OCI-LY7 (cell line): ENCODE measurements around the gene RAB31. TPM values are rescaled to one million over a fixed set of nuclear protein-coding genes. Genes with fewer than 3 reads are reported as not detected.

Experiments used
- BruUV-seq: library from RNA; stranded (reverse); fragments of 400-500 nt; replicated peaks from 2 replicates; lab custom pipeline; 2021; lab: Mats Ljungman, UMichigan
- CTCF ChIA-PET: fragments of 300-600 bp; sonication (Branson Sonifier 250); formaldehyde crosslinking; loops from one replicate; lab custom pipeline; 2022; ENCODE audit warnings: antibody characterized with exemption; ENCODE audit not compliant: unreplicated experiment; lab: Charles Lee
- POLR2A ChIA-PET: fragments of 300-600 bp; sonication (Branson Sonifier 250); formaldehyde crosslinking; loops from one replicate; lab custom pipeline; 2022; ENCODE audit warnings: antibody characterized with exemption; lab: Charles Lee
- DNase-seq: peaks from one replicate; pipeline ENCODE4 v3.0.0-alpha.2; 2015; ENCODE audit warnings: low spot score
- H2AFZ ChIP-seq: fragments of 200-600 bp; sonication (generic), shearing (Covaris generic); 2 replicates; pipeline ENCODE4 v1.6.1; 2014; ENCODE audit warnings: mild to moderate bottlenecking, antibody characterized with exemption, low read length, moderate library complexity
- H3K27ac ChIP-seq: fragments of 200-600 bp; sonication (generic); 2 replicates; pipeline ENCODE4 v1.5.1; 2014; ENCODE audit warnings: mixed run types, low read depth, mild to moderate bottlenecking, moderate library complexity, low read length, inconsistent platforms; ENCODE audit not compliant: poor library complexity, severe bottlenecking
- H3K36me3 ChIP-seq: fragments of 200-600 bp; sonication (generic); 2 replicates; pipeline ENCODE4 v1.6.1; 2014; ENCODE audit warnings: mild to moderate bottlenecking, antibody characterized with exemption, low read length, moderate library complexity, mixed read lengths; ENCODE audit not compliant: insufficient read depth
- H3K4me1 ChIP-seq: fragments of 200-600 bp; sonication (generic); 2 replicates; pipeline ENCODE4 v1.5.1; 2014; ENCODE audit warnings: mild to moderate bottlenecking, low read length; ENCODE audit not compliant: insufficient read depth, poor library complexity, severe bottlenecking
- H3K4me2 ChIP-seq: fragments of 200-600 bp; sonication (generic); 2 replicates; pipeline ENCODE4 v1.6.1; 2014; ENCODE audit warnings: mild to moderate bottlenecking, low read length
- H3K4me3 ChIP-seq: fragments of 200-600 bp; sonication (generic); 2 replicates; pipeline ENCODE4 v1.5.1; 2014; ENCODE audit warnings: mild to moderate bottlenecking, low read depth, low read length; ENCODE audit not compliant: poor library complexity, severe bottlenecking
- H3K79me2 ChIP-seq: fragments of 200-600 bp; sonication (generic); 2 replicates; pipeline ENCODE4 v1.6.1; 2016; ENCODE audit warnings: low read depth, mild to moderate bottlenecking, low read length, moderate library complexity, mixed read lengths; ENCODE audit not compliant: insufficient read depth
- H3K9me2 ChIP-seq: fragments of 200-600 bp; sonication (generic); 2 replicates; pipeline ENCODE4 v1.6.1; 2016; ENCODE audit warnings: mild to moderate bottlenecking, low read length, mixed read lengths; ENCODE audit not compliant: insufficient read depth
- H3K9me3 ChIP-seq: fragments of 200-600 bp; sonication (generic); 2 replicates; pipeline ENCODE4 v1.6.1; 2014; ENCODE audit warnings: mild to moderate bottlenecking, mixed run types, low read length, mixed read lengths
- H4K20me1 ChIP-seq: fragments of 200-600 bp; sonication (generic); 2 replicates; pipeline ENCODE4 v1.6.1; 2014; ENCODE audit warnings: mild to moderate bottlenecking, antibody characterized with exemption, low read length, moderate library complexity, mixed read lengths; ENCODE audit not compliant: insufficient read depth
- CTCF ChIP-seq: fragments of 200-600 bp; sonication (generic); conservative IDR thresholded peaks from 2 replicates; pipeline ENCODE4 v1.5.1; 2014; ENCODE audit warnings: mild to moderate bottlenecking, antibody characterized with exemption, low read length, moderate library complexity, mixed read lengths
- EZH2phosphoT487 ChIP-seq: fragments of 200-600 bp; sonication (generic); IDR thresholded peaks from 2 replicates; pipeline ENCODE4 v1.6.1; 2018; ENCODE audit warnings: low read depth, borderline replicate concordance, mild to moderate bottlenecking, mixed run types, antibody characterized with exemption, low read length, moderate library complexity, mixed read lengths
- intact Hi-C: fragments of 100-400 bp; cut with micrococcal nuclease; formaldehyde crosslinking; loops from one replicate; pipeline ENCODE4 v1.10.0; 2022; ENCODE audit not compliant: unreplicated experiment
- total RNA-seq, 2 experiments: library from RNA; depleted of rRNA in 1 of 2; stranded (reverse); fragments of >200 nt in 1 of 2; shearing (Covaris generic) in 1 of 2; gene quantifications; 2 replicates each; pipeline ENCODE4 v1.2.3, GENCODE V29; 2014 to 2022

The RAB31 gene
- total RNA-seq, 2 experiments from 2014 or later, result not detected

DNA sequence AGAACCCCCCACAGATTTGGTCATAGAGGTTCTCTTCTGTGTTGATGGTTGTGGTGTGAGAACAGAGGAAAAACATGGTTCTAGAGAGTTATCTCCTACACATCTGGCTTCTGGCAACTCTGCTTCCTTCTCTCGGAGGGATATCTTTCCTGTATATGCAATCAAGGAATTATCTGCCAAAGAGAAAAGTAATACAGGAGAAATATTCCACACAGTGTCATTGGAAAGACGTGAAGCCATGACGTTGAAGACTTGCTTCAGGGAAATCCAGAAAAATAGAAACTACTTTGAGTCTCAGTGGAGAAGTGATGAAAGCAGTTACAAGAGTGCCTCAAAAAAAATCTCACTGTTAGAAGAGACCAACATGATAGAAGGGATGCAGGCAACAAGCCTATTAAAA lies 78.5 kb downstream of the RAB31 start:
- H3K27ac ChIP-seq, result no peak overlapping the region
- TF ChIP-seq CTCF, result no peak
- TF ChIP-seq EZH2phosphoT487, result no peak
- no peak overlapping the region for H3K4me2 ChIP-seq
- no peak for DNase-seq
- no peaks in the 10 kb centered on the region for H4K20me1 ChIP-seq
- H2AFZ ChIP-seq, result no peak overlapping the region
- intact Hi-C loops, result no loop called here
- POLR2A ChIA-PET, result no interaction called here
- no peaks in the 10 kb centered on the region for H3K4me1 ChIP-seq
- no peaks in the 10 kb centered on the region for H3K9me2 ChIP-seq
- H3K36me3 ChIP-seq, result no peaks in the 10 kb centered on the region
- no peaks in the 10 kb centered on the region for H3K9me3 ChIP-seq
- H3K79me2 ChIP-seq, result no peaks in the 10 kb centered on the region
- no TSS peak for BruUV-seq
- no peak overlapping the region for H3K4me3 ChIP-seq
- CTCF ChIA-PET, result no interaction called here

DNA sequence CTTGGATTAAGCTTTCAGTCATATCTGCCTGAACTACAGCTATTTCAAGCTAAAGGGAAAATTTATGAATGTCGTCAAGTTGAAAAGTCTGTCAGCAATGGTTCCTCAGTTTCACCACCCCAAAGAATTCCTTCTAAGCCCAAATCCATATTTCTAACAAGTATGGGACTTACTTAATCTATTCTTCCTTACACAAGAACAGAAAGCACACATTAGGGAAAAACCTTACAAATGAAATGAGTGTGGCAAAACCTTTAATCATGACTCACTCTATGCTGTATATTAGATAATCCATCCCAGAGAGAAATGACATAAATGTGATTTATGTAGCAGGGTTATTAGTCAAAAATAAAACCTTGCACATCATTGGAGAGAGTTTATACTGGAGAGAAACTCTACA lies 78.9 kb downstream of the RAB31 start:
- DNase-seq, result no peak
- Histone ChIP-seq H3K4me3 (no peak overlapping the region), H3K27ac (no peak overlapping the region), H3K36me3 (no peaks in the 10 kb centered on the region), H2AFZ (no peak overlapping the region), H3K4me2 (no peak overlapping the region), H3K4me1 (no peaks in the 10 kb centered on the region), H3K79me2 (no peaks in the 10 kb centered on the region), H3K9me3 (no peaks in the 10 kb centered on the region), H4K20me1 (no peaks in the 10 kb centered on the region), H3K9me2 (no peaks in the 10 kb centered on the region)
- TF ChIP-seq EZH2phosphoT487 (no peak), CTCF (no peak)
- ChIA-PET CTCF (no interaction called here), POLR2A (no interaction called here)
- BruUV-seq, result no TSS peak
- intact Hi-C loops, result no loop called here

DNA sequence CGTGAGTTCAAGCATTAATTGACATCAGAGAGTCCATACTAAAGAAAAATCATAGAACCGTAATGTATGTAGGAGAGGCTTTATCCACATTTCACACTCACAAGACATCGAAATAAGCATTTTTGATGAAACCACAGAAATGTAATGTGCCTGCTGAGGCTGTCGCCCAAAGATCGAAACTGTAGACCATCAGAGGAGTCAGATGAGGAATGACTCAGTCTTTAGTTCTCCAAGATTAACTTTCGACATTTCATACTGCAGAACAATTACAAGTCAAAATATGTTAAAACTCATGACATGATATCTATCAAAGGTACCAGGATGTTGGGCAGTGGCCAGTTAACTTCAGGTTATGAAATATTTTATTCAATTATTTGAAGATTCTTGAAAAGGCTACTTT lies 79.6 kb downstream of the RAB31 start:
- no TSS peak for BruUV-seq
- ChIA-PET CTCF (no interaction called here), POLR2A (no interaction called here)
- Histone ChIP-seq H3K36me3 (no peaks in the 10 kb centered on the region), H3K4me2 (no peak overlapping the region), H2AFZ (no peak overlapping the region), H3K4me3 (no peak overlapping the region), H3K4me1 (no peaks in the 10 kb centered on the region), H3K27ac (no peak overlapping the region), H3K9me3 (no peaks in the 10 kb centered on the region), H3K9me2 (no peaks in the 10 kb centered on the region), H4K20me1 (no peaks in the 10 kb centered on the region), H3K79me2 (no peaks in the 10 kb centered on the region)
- no peak for DNase-seq
- intact Hi-C loops, result no loop called here
- no peak for TF ChIP-seq EZH2phosphoT487
- TF ChIP-seq CTCF, result no peak
